ENCODE results near the gene IL22. TPM values are rescaled to one million over a fixed set of nuclear protein-coding genes. Genes with fewer than 3 reads are reported as not detected.

Gene IL22
- not detected in 2 replicates for total RNA-seq

GRCh38 chr12:68253504-68253903 is at the start of gene IL22:
Gene IL22 (minus strand): TSS chr12:68253604. CDS start chr12:68253448, 156 bp downstream.

DNA sequence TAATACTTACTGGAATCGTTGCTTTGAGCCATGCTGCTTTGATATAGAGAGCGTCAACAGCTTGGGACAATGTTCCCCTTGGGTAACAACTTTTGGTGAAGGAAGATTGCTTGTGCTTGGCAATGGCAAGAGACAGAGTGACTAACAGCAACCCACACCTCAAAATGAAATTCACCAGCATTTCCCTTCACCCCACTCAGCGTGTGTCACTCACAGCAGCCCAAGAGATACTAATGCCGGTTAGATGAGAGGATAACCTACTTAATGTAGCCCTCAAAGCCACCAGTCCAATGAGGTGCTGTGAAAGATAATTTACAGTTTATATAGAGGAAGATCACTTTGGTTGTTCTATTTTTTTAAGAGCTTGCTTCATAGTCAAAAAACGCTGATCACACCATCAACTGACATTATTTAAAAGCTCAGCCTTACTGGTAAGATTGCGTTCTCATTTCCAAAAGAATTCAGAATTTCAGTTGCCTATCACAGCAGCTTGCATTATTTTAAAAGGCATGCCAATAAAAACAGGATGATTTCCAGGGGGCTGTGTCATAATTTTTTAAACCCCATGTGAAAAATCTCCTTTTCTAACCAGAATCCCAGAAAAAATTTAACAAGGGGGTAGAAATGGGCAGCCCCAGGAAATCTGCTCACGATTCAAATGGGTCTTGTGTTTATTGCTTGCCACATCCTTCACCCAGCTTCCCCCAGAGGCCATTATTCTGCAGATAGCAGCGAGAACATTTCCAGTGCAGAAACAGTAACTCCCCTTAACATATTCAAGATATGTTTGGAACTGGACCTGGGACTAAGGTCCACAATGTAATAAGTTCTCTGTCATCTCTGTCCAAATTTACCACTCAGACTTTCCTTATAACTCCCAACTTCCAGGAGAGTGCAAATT is 27.6 kb downstream of the IL22 start, which contains the start of gene IL26:
TSS of gene IL26 (minus strand) at position 235 of the 901 bp plus-strand sequence. CDS start at position 181, 54 bp downstream.

Other genes starting within 250 kb of the IL22 start
- not detected in 2 replicates for gene IFNG, start 93.9 kb downstream of the IL22 start, total RNA-seq
- gene IL26, start 27.8 kb downstream of the IL22 start, total RNA-seq: 0.09 TPM in 1 of 2 replicates, not detected in the other
- 3.4 and 8.9 TPM in 2 replicates for gene MDM1, start 78.8 kb upstream of the IL22 start, total RNA-seq

Measured in pericardium fibroblast (primary cell).